Measurements from ENCODE around the gene CTAGE1.
"Not testable (repeated sequence)": the region's sequence is repeated elsewhere in the genome, so short reads cannot be mapped to it uniquely, and the experiment has no call there.

Gene CTAGE1

DNA sequence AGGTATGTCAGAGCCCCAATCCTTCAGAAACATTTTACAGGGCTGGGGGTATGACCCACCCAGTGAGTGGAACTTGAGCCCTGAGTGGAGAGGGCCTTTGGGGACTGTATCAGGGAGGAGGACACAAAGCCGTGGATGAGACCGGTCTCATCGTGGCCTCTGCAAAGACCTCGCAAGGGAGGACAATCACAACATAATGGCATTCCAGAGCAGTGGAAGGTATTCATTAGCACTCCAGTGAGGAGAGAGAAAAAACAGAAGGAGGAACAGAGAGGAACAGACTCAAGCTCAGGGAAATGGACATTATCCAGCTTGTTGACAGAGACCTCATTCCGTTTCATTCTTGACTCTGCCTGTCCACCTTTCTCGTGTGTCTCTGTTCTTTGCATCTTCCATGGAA is 38.8 kb upstream of the CTAGE1 start:
- no peak overlapping the region for H3K4me3 ChIP-seq (replicated peaks; ENCODE audit: low read depth, low read length)
- TF ChIP-seq, protein P1, sequence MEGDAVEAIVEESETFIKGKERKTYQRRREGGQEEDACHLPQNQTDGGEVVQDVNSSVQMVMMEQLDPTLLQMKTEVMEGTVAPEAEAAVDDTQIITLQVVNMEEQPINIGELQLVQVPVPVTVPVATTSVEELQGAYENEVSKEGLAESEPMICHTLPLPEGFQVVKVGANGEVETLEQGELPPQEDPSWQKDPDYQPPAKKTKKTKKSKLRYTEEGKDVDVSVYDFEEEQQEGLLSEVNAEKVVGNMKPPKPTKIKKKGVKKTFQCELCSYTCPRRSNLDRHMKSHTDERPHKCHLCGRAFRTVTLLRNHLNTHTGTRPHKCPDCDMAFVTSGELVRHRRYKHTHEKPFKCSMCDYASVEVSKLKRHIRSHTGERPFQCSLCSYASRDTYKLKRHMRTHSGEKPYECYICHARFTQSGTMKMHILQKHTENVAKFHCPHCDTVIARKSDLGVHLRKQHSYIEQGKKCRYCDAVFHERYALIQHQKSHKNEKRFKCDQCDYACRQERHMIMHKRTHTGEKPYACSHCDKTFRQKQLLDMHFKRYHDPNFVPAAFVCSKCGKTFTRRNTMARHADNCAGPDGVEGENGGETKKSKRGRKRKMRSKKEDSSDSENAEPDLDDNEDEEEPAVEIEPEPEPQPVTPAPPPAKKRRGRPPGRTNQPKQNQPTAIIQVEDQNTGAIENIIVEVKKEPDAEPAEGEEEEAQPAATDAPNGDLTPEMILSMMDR (IDR thresholded peaks at IDR 0.05; ENCODE audit: low read length, missing control alignments), result no peak
- DNase-seq (ENCODE audit: low read depth), result no peak

GRCh38 chr18:22456116-22456480 is 38.4 kb upstream of the CTAGE1 start:
- H3K4me3 ChIP-seq (replicated peaks; ENCODE audit: low read depth, low read length), result no peak overlapping the region
- no peak for DNase-seq (ENCODE audit: low read depth)
- TF ChIP-seq, protein P1 (IDR thresholded peaks at IDR 0.05; ENCODE audit: low read length, missing control alignments), result no peak

DNA sequence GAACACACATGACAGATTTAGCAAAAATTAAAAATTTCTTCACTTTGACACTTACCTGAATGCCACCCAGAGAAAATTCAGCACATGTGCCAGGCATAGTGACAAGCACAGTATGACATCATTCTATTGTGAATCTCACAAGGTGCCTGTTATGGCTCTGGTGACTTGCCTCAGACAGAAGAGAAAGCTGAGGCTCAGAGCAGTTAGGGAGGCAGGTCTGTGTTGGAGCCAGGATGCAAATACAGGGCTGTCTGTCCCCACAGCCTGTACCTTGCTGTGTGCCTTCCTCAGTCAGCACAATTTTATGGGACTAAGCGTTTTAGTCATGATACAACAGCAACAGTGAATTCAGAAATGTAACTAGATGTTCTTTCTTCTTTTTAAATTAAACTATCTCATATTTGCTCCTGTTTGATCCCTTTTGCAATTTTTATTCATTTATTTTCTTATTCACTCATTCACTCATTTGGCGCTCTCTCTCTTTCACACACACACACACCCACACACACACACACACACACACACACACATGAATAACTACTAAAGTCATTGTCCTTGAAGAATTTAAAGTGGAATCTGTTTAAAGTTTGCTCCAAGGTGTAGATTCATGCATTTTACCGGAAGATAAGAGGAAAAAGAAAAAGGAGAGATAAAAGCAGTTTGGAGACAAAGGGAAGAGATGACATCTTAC is 37.9 kb upstream of the CTAGE1 start:
- DNase-seq (ENCODE audit: low read depth), result no peak
- H3K4me3 ChIP-seq (replicated peaks; ENCODE audit: low read depth, low read length), result no peak overlapping the region
- TF ChIP-seq, protein P1 (IDR thresholded peaks at IDR 0.05; ENCODE audit: low read length, missing control alignments), result no peak

GRCh38 chr18:22453315-22453714 is 35.6 kb upstream of the CTAGE1 start:
- TF ChIP-seq, protein P1 (IDR thresholded peaks at IDR 0.05; ENCODE audit: low read length, missing control alignments), result no peak
- H3K4me3 ChIP-seq (replicated peaks; ENCODE audit: low read depth, low read length), result no peak overlapping the region
- DNase-seq (ENCODE audit: low read depth), result no peak

- TF ChIP-seq, protein P1 (IDR thresholded peaks at IDR 0.05; ENCODE audit: low read length, missing control alignments), result no peak
- DNase-seq (ENCODE audit: low read depth), result no peak
- no peak overlapping the region for H3K4me3 ChIP-seq (replicated peaks; ENCODE audit: low read depth, low read length)
Observed at GRCh38 chr18:22452226-22452668, 34.5 kb upstream of the CTAGE1 start.

DNA sequence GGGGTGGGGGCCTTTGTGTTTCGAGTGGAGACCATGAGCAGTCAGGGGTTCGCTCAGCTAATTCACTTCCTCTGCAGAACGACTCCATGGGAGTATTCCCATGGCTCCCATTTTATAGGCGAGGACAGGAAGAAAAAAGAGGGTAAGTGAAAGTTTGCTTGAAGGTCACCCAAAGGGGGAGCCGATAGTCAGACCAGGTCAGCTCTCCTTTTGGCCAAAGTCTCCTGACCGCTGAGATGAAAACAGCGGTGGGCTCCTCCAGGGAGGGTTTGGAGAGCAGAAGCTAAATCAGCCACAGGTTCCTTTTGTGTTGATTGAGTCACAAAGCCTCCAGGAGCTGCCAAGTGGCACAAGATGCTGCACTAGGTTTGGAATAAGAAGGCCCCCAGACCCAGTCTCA is 34.1 kb upstream of the CTAGE1 start:
- H3K4me3 ChIP-seq (replicated peaks; ENCODE audit: low read depth, low read length), result no peak overlapping the region
- TF ChIP-seq, protein P1 (IDR thresholded peaks at IDR 0.05; ENCODE audit: low read length, missing control alignments), result no peak
- DNase-seq (ENCODE audit: low read depth), result no peak

DNA sequence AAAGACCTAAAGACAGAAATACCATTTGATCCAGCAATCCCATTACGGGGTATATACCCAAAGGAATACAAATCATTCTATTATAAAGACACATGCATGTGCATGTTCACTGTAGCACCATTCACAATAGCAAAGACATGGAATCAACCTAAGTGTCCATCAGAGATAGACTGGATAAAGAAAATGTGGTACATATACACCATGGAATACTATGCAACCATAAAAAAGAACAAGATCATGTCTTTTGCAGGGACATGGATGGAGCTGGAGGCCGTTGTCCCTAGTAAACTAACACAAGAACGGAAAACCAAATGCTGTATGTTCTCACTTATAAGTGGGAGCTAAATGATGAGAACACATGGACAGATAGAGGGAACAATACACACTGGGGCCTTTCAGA is 33.1 kb upstream of the CTAGE1 start:
- DNase-seq (ENCODE audit: low read depth); H3K4me3 ChIP-seq (replicated peaks; ENCODE audit: low read depth, low read length): not testable (repeated sequence)

DNA sequence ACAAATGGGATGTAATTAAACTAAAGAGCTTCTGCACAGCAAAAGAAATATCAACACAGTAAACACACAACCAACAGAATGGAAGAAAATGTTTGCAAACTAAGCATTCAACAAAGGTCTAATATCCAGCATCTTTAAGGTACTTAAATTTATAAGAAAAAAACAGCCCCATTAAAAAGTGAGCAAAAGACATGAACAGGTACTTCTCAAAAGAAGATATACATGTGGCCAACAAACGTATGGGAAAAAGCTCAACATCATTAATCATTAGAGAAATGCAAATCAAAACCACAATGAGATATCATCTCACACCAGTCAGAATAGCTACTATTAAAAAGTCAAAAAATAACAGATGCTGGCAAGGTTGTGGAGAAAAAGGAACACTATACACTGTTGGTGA is 32.6 kb upstream of the CTAGE1 start:
- H3K4me3 ChIP-seq (replicated peaks; ENCODE audit: low read depth, low read length); DNase-seq (ENCODE audit: low read depth): not testable (repeated sequence)

- not testable (repeated sequence) for DNase-seq (ENCODE audit: low read depth); H3K4me3 ChIP-seq (replicated peaks; ENCODE audit: low read depth, low read length)
Observed at GRCh38 chr18:22449753-22450152, 32.0 kb upstream of the CTAGE1 start.
